Measurements from ENCODE around the gene SH3TC2.

GRCh38 chr5:149036168-149036567, 26.7 kb downstream of the SH3TC2 start:
- TF ChIP-seq CTCF (conservative IDR thresholded peaks at IDR 0.05; ENCODE audit: low read depth, low read length) (no peak), EZH2 (IDR thresholded peaks at IDR 0.05; ENCODE audit: low read length, unreplicated experiment) (no peak)
